Renal cortex interstitium (tissue), 3 donors: ENCODE data around the gene SLC26A9. TPM values are rescaled to one million over a fixed set of nuclear protein-coding genes. Genes with fewer than 3 reads are reported as not detected.

ENCODE experiments used
- polyA plus RNA-seq, 3 donors: library from polyadenylated mRNA; unstranded; fragments of 120-200 nt; gene quantifications; one replicate each; pipeline ENCODE4 v1.2.1, GENCODE V29; 2013; ENCODE audit not compliant: insufficient read length in 3 of 3

SLC26A9 gene
- polyA plus RNA-seq, 3 donors = 0.23 to 0.48 (median 0.42) TPM

Other genes with a start within 250 kb of the SLC26A9 start
- gene NUCKS1, start 193.3 kb downstream of the SLC26A9 start, polyA plus RNA-seq = 100 to 1,000 TPM; 396 to 473 (median 397) TPM
- 10 to 100 TPM; 35.8 to 40.8 (median 37.0) TPM for gene RAB29, start 168.0 kb downstream of the SLC26A9 start, polyA plus RNA-seq
- 10 to 100 TPM; 31.2 to 32.5 (median 32.1) TPM for gene SLC41A1, start 130.3 kb downstream of the SLC26A9 start, polyA plus RNA-seq
- gene PM20D1, start 93.3 kb downstream of the SLC26A9 start, polyA plus RNA-seq = 1 to 10 TPM in 1 of 3 donors, under 1 TPM in 2; 0.13 to 1.6 (median 0.67) TPM
- gene RAB7B, start 59.9 kb upstream of the SLC26A9 start, polyA plus RNA-seq = 1 to 10 TPM; 2.2 to 3.2 (median 3.1) TPM
- under 1 TPM; 0.10 to 0.23 (median 0.22) TPM for gene CTSE, start 80.4 kb upstream of the SLC26A9 start, polyA plus RNA-seq
- 1 to 10 TPM; 2.9 to 4.5 (median 3.3) TPM for gene RHEX, start 109.7 kb upstream of the SLC26A9 start, polyA plus RNA-seq
- under 1 TPM; 0.79 to 0.95 (median 0.85) TPM for gene AVPR1B, start 173.9 kb upstream of the SLC26A9 start, polyA plus RNA-seq